Neural cell (in vitro differentiated cells): ENCODE data around the gene KNOP1.

Experiments
- EP300 ChIP-seq: fragments of 450-650 bp; conservative IDR thresholded peaks from 2 replicates; pipeline ENCODE4 v1.6.1; 2014; ENCODE audit warnings: antibody characterized with exemption, mild to moderate bottlenecking, moderate library complexity; ENCODE audit not compliant: poor library complexity, severe bottlenecking
- EZH2 ChIP-seq: fragments of 200-600, 300-800 bp; shearing (Covaris generic), sonication (generic); IDR thresholded peaks from 2 replicates; pipeline ENCODE4 v1.6.1; 2014; ENCODE audit warnings: antibody characterized with exemption, low read length, borderline replicate concordance, mild to moderate bottlenecking; ENCODE audit not compliant: insufficient read depth, poor library complexity, severe bottlenecking
- POLR2AphosphoS5 ChIP-seq: IDR thresholded peaks from 2 replicates; pipeline ENCODE4 v1.6.1; 2012
- REST ChIP-seq: IDR thresholded peaks from 2 replicates; pipeline ENCODE4 v1.6.1; 2012; ENCODE audit warnings: borderline replicate concordance
- SMC3 ChIP-seq: fragments of 450-650 bp; conservative IDR thresholded peaks from 2 replicates; pipeline ENCODE4 v1.6.1; 2014; ENCODE audit warnings: antibody characterized with exemption, mild to moderate bottlenecking, moderate library complexity; ENCODE audit not compliant: poor library complexity
- TF ChIP-seq, protein P1 (sequence below): fragments of 450-650 bp; IDR thresholded peaks from 2 replicates; pipeline ENCODE4 v1.5.1; 2014; ENCODE audit warnings: antibody characterized with exemption, mild to moderate bottlenecking, moderate library complexity; ENCODE audit not compliant: poor library complexity, severe bottlenecking

GRCh38 chr16:19683453-19684236, 34.4 kb downstream of the KNOP1 start:
- TF ChIP-seq, protein P1, sequence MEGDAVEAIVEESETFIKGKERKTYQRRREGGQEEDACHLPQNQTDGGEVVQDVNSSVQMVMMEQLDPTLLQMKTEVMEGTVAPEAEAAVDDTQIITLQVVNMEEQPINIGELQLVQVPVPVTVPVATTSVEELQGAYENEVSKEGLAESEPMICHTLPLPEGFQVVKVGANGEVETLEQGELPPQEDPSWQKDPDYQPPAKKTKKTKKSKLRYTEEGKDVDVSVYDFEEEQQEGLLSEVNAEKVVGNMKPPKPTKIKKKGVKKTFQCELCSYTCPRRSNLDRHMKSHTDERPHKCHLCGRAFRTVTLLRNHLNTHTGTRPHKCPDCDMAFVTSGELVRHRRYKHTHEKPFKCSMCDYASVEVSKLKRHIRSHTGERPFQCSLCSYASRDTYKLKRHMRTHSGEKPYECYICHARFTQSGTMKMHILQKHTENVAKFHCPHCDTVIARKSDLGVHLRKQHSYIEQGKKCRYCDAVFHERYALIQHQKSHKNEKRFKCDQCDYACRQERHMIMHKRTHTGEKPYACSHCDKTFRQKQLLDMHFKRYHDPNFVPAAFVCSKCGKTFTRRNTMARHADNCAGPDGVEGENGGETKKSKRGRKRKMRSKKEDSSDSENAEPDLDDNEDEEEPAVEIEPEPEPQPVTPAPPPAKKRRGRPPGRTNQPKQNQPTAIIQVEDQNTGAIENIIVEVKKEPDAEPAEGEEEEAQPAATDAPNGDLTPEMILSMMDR: no peak
- TF ChIP-seq EP300 (no peak), EZH2 (no peak), POLR2AphosphoS5 (no peak), SMC3 (no peak), REST (no peak)
